Fibroblast of skin of back (primary cell): ENCODE measurements around the gene SETD5.

Source experiments
- DNase-seq: peaks from one replicate; pipeline ENCODE4 v3.0.0-alpha.2; 2013

SETD5 gene

DNA sequence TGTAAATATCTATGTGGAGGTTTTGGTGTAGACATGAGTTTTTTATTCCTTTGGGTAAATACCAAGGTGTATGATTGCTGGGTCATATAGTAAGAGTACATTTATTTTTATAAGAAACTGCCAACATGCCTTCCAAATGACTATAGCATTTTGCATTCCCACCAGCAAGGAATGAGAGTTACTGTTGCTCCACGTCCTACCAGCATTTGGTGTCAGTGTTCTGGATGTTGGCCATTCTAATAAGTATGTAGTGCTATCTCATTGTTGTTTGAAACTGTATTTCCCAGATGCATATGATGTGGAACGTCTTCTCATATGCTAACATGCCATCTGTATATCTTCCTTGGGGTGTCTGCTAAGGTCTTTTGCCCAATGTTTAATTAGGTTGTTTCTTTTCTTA, 117.5 kb downstream of the SETD5 start:
- DNase-seq, result no peak

DNA sequence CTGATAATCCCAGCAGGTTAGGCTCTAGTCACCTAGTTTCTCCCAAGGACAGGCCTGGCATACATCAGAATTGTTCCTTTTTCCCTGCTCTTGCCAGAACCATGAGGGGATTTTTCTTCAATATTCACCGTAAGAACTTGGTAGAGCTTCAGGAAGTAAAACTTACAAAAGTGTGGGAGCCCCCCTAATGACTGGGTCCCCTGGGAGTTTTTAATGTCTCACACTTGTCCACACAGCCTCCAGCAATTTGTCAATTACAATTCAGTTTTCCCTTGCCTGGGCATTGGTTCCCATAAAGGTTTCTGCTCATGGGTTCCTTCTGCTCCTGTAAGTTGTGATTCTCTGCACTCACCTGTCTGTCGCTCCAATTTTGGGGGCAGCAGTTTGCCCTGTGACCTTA, 127.7 kb downstream of the SETD5 start:
- DNase-seq, result no peak
